Activated naive CD8-positive, alpha-beta T cell treated with anti-CD3 and anti-CD28 coated beads for 36 hours (primary cell): ENCODE measurements around the gene ERI3. TPM values are rescaled to one million over a fixed set of nuclear protein-coding genes. Genes with fewer than 3 reads are reported as not detected.

Experiments used
- DNase-seq: peaks from one replicate; pipeline ENCODE4 v3.0.0; 2021
- H3K27ac Mint-ChIP-seq: one replicate; pipeline ENCODE4 v1.8.0; 2022; ENCODE audit warnings: mild to moderate bottlenecking, moderate library complexity, mixed read lengths
- H3K27me3 Mint-ChIP-seq: one replicate; pipeline ENCODE4 v1.8.0; 2022; ENCODE audit warnings: mild to moderate bottlenecking, mixed read lengths
- H3K36me3 Mint-ChIP-seq: one replicate; pipeline ENCODE4 v1.8.0; 2021; ENCODE audit warnings: mild to moderate bottlenecking, mixed read lengths
- H3K4me1 Mint-ChIP-seq: one replicate; pipeline ENCODE4 v1.8.0; 2021; ENCODE audit warnings: mixed read lengths
- H3K4me3 Mint-ChIP-seq: one replicate; pipeline ENCODE4 v1.8.0; 2022; ENCODE audit warnings: mild to moderate bottlenecking, moderate library complexity, mixed read lengths
- H3K9me3 Mint-ChIP-seq: one replicate; pipeline ENCODE4 v1.8.0; 2022; ENCODE audit warnings: mixed read lengths
- total RNA-seq, 2 experiments: library from RNA; stranded (reverse); gene quantifications; one replicate each; pipeline ENCODE4 v1.2.3, GENCODE V29; 2021

Gene ERI3
- total RNA-seq, 2 experiments from 2014 or later, result 47.3 to 48.2 TPM

GRCh38 chr1:44359234-44359935, 4.3 kb upstream of the ERI3 start:
- no peak overlapping the region for H3K4me3 Mint-ChIP-seq
- peaks cover 5% of the 10 kb centered on the region for H3K4me1 Mint-ChIP-seq
- H3K27me3 Mint-ChIP-seq, result no peaks in the 10 kb centered on the region
- H3K9me3 Mint-ChIP-seq, result no peaks in the 10 kb centered on the region
- H3K27ac Mint-ChIP-seq, result no peak overlapping the region
- DNase-seq, result no peak
- H3K36me3 Mint-ChIP-seq, result no peaks in the 10 kb centered on the region

- Mint-ChIP-seq H3K27me3 (no peaks in the 10 kb centered on the region), H3K27ac (no peak overlapping the region), H3K9me3 (no peaks in the 10 kb centered on the region), H3K4me1 (peaks cover 21% of the 10 kb centered on the region), H3K36me3 (peaks cover 1% of the 10 kb centered on the region), H3K4me3 (no peak overlapping the region)
- no peak for DNase-seq
These were observed 2.7 kb upstream of the ERI3 start for GRCh38 chr1:44357710-44358109.

DNA sequence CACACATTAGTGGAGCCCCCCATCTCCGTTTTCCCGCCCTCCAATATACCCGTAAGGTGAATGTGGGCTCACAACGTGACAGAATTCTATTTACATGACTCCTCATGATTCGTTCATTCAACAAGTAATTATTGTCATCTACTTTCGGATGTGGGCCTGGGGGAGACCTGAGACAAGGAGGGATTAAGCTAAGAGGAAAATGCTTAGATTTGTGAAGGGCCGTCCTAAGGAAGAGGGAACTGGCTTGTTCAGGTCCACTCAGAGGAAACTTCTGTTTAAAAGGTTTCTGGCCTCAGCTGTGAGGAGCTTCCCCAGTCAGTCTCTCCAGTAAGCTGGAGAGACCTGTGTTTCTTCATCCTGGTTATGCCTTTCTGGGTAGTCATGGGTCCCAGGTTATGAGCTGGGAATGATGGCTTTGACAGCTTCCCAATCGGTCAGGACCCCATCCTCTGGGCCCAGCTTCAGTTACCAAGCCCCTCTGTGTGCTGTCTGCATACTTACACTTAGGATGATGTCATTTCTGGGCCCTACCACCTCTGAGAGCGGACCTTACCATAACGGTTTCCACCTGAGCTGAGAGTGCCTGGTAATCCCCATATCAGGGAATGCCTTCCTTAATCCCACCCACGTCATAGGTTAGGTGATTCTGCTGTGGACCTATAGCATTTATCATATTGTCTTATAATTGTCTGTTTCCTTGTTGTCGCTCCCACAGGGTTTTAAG, 687 bp upstream of the ERI3 start:
- Mint-ChIP-seq H3K4me1 (peaks cover 30% of the 10 kb centered on the region), H3K4me3 (peak overlapping the region; percentile 85), H3K27ac (peak overlapping the region; percentile 80), H3K9me3 (no peaks in the 10 kb centered on the region), H3K27me3 (no peaks in the 10 kb centered on the region), H3K36me3 (peaks cover 6% of the 10 kb centered on the region)
- no peak for DNase-seq

DNA sequence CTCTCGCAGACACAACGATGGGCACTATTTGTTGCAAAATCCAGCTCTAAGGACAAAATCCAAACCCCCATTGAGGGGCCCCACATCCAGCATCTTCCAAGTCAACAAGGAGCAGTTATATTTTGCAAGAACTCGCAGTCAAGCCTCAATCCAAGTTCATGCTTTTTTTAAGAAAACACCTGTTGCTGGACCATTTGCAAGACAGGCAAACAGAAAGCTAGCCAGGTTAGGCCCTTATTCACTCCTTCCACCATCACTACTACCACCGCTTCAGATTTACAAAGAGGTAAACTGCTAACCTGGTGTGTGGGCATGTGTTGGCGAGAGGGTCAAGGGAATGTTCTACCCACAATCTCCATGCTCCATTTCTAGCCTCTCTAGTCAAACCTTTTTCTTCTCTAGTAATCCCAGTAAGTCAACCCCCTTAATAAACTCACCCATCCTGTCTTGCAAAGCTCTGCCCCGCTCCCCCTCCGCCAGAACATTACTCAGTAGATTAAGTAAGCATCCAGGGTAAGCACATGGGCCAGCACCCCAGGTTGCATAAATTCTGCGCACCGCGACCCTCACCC, 703 bp downstream of the ERI3 start:
- H3K27me3 Mint-ChIP-seq, result no peaks in the 10 kb centered on the region
- peaks cover 31% of the 10 kb centered on the region for H3K4me1 Mint-ChIP-seq
- H3K9me3 Mint-ChIP-seq, result no peaks in the 10 kb centered on the region
- H3K27ac Mint-ChIP-seq, result peak overlapping the region; percentile 80
- no peak for DNase-seq
- peak overlapping the region; percentile 93 for H3K4me3 Mint-ChIP-seq
- H3K36me3 Mint-ChIP-seq, result peaks cover 7% of the 10 kb centered on the region

DNA sequence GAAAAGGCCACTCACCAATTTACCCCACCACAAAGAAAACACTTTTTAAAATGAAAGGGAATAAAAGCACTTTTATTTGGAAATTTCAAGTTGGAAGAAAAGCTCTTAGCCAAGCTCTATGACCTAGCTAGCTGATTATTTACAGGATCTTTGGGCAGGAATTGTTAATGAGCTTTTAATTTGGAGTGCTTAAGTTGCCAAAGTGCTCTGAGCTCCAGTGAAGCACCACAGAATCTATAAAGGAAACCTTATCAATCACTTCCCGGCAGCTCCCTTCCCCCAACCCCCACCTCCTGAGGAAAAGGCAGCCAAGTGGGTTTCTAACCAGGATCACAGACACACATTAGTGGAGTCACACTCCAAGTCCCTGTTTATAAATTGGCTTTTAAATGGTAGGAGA, 1.5 kb downstream of the ERI3 start:
- H3K36me3 Mint-ChIP-seq, result peaks cover 7% of the 10 kb centered on the region
- peaks cover 31% of the 10 kb centered on the region for H3K4me1 Mint-ChIP-seq
- no peak for DNase-seq
- peak overlapping the region; percentile 93 for H3K4me3 Mint-ChIP-seq
- no peak overlapping the region for H3K27ac Mint-ChIP-seq
- no peaks in the 10 kb centered on the region for H3K27me3 Mint-ChIP-seq
- H3K9me3 Mint-ChIP-seq, result no peaks in the 10 kb centered on the region

GRCh38 chr1:44351289-44351688, 3.8 kb downstream of the ERI3 start:
- Mint-ChIP-seq H3K4me3 (no peak overlapping the region), H3K27me3 (no peaks in the 10 kb centered on the region), H3K27ac (no peak overlapping the region), H3K4me1 (peaks cover 38% of the 10 kb centered on the region), H3K9me3 (no peaks in the 10 kb centered on the region), H3K36me3 (peaks cover 7% of the 10 kb centered on the region)
- DNase-seq, result no peak

DNA sequence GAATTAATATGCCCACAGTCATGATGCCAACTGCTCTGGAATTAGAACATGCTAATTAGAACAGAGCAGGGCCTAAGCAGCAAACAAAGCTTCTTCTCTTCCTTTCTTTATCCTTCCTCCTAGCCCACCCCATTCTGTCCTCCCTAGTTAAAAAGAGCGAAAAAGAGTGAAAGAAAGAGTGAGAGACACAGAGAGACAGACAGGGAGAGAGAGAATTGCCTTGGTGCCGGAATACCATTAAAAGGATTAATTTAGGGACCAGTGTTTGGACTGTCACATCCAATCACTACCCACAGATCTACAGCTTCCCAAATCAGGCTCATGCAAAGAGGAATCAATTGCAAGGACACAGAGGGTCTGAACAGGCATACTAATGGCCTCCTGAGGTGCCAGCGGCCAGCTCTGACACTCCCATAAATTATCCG, 7.0 kb downstream of the ERI3 start:
- H3K4me1 Mint-ChIP-seq, result peaks cover 29% of the 10 kb centered on the region
- DNase-seq, result no peak
- no peaks in the 10 kb centered on the region for H3K9me3 Mint-ChIP-seq

GRCh38 chr1:44347280-44347679, 7.8 kb downstream of the ERI3 start:
- no peaks in the 10 kb centered on the region for H3K9me3 Mint-ChIP-seq
- no peak for DNase-seq
- no peaks in the 10 kb centered on the region for H3K27me3 Mint-ChIP-seq
- peaks cover 23% of the 10 kb centered on the region for H3K4me1 Mint-ChIP-seq
- H3K27ac Mint-ChIP-seq, result no peak overlapping the region
- H3K4me3 Mint-ChIP-seq, result no peak overlapping the region
- peaks cover 3% of the 10 kb centered on the region for H3K36me3 Mint-ChIP-seq

More for the DNA sequence above, 7.0 kb downstream of the ERI3 start:
- no peak overlapping the region for H3K4me3 Mint-ChIP-seq
- H3K36me3 Mint-ChIP-seq, result peaks cover 7% of the 10 kb centered on the region
- no peak overlapping the region for H3K27ac Mint-ChIP-seq
- H3K27me3 Mint-ChIP-seq, result no peaks in the 10 kb centered on the region

DNA sequence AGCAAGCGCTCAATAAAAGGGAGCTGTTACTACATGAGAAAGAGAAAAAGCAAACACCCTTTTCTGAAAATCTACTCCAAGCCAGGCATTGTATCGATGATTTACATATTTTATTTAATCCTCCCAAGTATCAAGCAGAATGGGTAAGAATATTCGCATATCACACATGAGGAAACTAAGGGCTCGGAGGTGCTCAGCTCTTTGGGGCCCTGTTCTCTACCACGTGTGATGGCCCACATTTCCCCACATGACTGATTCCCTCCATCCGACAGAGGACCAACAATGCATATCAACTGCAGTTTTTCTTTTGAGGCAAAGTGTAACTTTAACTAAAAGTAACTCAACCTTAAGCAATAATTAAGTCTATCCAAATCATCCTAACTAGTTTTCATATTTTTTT, 8.2 kb downstream of the ERI3 start:
- Mint-ChIP-seq H3K27me3 (no peaks in the 10 kb centered on the region), H3K4me3 (no peak overlapping the region), H3K9me3 (no peaks in the 10 kb centered on the region), H3K27ac (no peak overlapping the region), H3K36me3 (peaks cover 3% of the 10 kb centered on the region), H3K4me1 (peaks cover 23% of the 10 kb centered on the region)
- no peak for DNase-seq

DNA sequence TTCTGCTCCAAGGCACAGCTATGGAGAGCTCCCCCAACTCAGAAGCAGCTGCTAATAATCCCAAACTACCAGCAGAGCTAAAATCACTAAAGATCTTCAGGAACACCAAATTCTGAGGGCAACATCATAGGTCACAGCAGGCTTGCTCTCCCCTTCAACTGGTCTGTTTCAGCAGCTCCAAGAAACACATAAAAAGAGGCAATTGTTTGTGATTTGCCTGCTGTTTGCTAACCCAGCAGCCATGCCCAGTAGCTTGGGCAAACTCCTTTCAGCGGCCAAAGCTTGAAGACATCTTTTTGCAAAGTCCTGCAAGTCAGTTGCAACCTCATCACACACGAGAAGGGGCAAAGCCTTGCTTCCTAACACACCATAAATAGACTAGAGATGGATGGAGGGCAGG, 8.9 kb downstream of the ERI3 start:
- Mint-ChIP-seq H3K4me3 (no peak overlapping the region), H3K27ac (no peak overlapping the region), H3K36me3 (peaks cover 3% of the 10 kb centered on the region), H3K4me1 (peaks cover 23% of the 10 kb centered on the region), H3K27me3 (no peaks in the 10 kb centered on the region), H3K9me3 (no peaks in the 10 kb centered on the region)
- DNase-seq, result no peak

DNA sequence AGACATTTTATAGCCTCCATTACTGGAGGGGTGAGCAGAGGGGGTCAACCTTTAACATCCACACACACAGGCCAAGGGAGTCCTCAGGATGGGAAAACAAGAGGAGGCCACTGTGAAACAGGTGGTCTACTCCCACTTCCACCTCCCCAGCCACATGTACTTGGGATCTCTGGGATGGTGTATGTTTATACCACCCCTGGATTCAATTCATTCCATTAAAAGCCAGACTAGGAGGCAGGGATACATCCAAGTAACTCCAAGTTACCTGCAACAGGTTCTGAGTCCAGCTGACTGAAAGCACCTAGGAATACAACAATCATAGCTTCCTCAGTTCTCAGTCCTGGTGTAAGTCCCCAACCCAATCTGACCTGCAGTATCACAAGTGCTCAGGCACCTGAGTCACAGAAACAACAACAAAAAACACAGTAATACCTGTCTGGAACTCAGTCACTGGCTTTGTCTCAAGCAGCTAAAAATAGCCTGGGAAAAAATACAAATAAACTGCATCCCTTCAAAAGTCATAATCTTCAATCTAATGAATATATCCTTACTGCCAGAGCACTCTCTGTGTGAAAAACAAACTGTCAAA, 9.8 kb downstream of the ERI3 start:
- Mint-ChIP-seq H3K4me3 (no peak overlapping the region), H3K9me3 (no peaks in the 10 kb centered on the region), H3K4me1 (peaks cover 18% of the 10 kb centered on the region), H3K27ac (no peak overlapping the region), H3K36me3 (no peaks in the 10 kb centered on the region), H3K27me3 (no peaks in the 10 kb centered on the region)
- DNase-seq, result no peak

DNA sequence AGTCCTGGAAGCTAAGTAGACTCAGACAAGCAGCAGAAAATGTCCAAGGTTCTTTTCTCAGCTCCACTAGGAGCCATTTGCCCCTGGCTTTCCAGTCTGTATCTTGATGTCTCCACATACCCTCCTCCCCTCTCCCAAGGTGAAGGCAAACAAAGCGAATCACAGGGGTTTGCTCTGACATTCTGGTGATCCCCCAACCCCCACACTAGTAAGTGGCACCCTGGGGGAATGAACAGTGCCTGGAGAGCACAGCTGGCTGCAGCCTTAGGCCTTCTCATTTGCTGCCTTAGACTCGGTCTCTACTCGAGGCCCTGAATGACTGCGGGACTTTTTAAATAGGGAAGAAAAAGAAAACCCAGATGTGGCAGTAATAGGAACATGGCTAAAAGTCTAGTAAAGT, 15.3 kb downstream of the ERI3 start:
- H3K27ac Mint-ChIP-seq, result no peak overlapping the region
- H3K27me3 Mint-ChIP-seq, result no peaks in the 10 kb centered on the region
- no peaks in the 10 kb centered on the region for H3K9me3 Mint-ChIP-seq
- H3K36me3 Mint-ChIP-seq, result peaks cover 16% of the 10 kb centered on the region
- peaks cover 3% of the 10 kb centered on the region for H3K4me1 Mint-ChIP-seq
- no peak overlapping the region for H3K4me3 Mint-ChIP-seq
- DNase-seq, result no peak

GRCh38 chr1:44338136-44338535, 16.9 kb downstream of the ERI3 start:
- no peaks in the 10 kb centered on the region for H3K27me3 Mint-ChIP-seq
- peaks cover 3% of the 10 kb centered on the region for H3K4me1 Mint-ChIP-seq
- DNase-seq, result no peak
- no peaks in the 10 kb centered on the region for H3K9me3 Mint-ChIP-seq
- H3K36me3 Mint-ChIP-seq, result peaks cover 19% of the 10 kb centered on the region
- H3K4me3 Mint-ChIP-seq, result no peak overlapping the region
- no peak overlapping the region for H3K27ac Mint-ChIP-seq

- Mint-ChIP-seq H3K4me3 (no peak overlapping the region), H3K27ac (no peak overlapping the region), H3K9me3 (no peaks in the 10 kb centered on the region), H3K4me1 (no peaks in the 10 kb centered on the region), H3K27me3 (no peaks in the 10 kb centered on the region), H3K36me3 (peaks cover 19% of the 10 kb centered on the region)
- DNase-seq, result no peak
These were observed 18.4 kb downstream of the ERI3 start for GRCh38 chr1:44336668-44337067.

DNA sequence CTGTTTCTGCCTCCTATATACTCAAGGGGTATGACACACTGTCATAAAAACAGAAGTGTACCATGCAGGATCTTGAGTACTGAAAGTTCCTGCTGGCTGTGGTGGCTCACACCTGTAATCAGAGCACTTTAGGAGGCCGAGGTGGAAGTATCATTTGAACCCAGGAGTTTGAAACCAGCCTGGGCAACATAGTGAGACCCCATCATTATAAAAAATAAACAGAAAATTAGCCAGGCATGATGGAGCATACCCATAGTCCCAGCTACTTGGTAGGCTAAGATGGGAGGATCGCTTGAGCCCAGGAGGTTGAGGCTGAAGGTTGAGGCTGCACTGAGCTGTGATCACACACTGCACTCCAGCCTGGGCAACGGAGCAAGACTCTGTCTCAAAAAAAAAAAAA, 20.1 kb downstream of the ERI3 start:
- Mint-ChIP-seq H3K27ac (no peak overlapping the region), H3K36me3 (peaks cover 19% of the 10 kb centered on the region), H3K4me3 (no peak overlapping the region), H3K9me3 (no peaks in the 10 kb centered on the region), H3K27me3 (no peaks in the 10 kb centered on the region), H3K4me1 (no peaks in the 10 kb centered on the region)
- no peak for DNase-seq
